Testis (tissue), 3 donors: ENCODE measurements around the gene SULT1A2. TPM values are rescaled to one million over a fixed set of nuclear protein-coding genes. Genes with fewer than 3 reads are reported as not detected.
A peak's percentile ranks its signal among the peaks of the same experiment; 100 is the strongest.
"Not testable (repeated sequence)": the region's sequence is repeated elsewhere in the genome, so short reads cannot be mapped to it uniquely, and the experiment has no call there.

ENCODE experiments used
- DNase-seq: peaks from one replicate; pipeline ENCODE4 v3.0.0-alpha.2; 2019
- H3K27ac ChIP-seq, 2 donors: fragments of 200-600 bp; sonication (generic); one replicate each; pipeline ENCODE4 v1.5.1; 2019
- H3K27me3 ChIP-seq: fragments of 200-600 bp; sonication (generic); one replicate; pipeline ENCODE4 v1.5.1; 2019
- H3K36me3 ChIP-seq: fragments of 200-600 bp; sonication (generic); one replicate; pipeline ENCODE4 v1.5.1; 2017; ENCODE audit warnings: low read depth; ENCODE audit errors: missing control alignments
- H3K4me1 ChIP-seq: fragments of 200-600 bp; sonication (generic); one replicate; pipeline ENCODE4 v1.5.1; 2019
- H3K4me3 ChIP-seq, 2 donors: fragments of 200-600 bp; sonication (generic); one replicate each; pipeline ENCODE4 v1.5.1; 2017 to 2019
- H3K9me3 ChIP-seq: fragments of 200-600 bp; sonication (generic); one replicate; pipeline ENCODE4 v1.5.1; 2017
- CTCF ChIP-seq, 3 experiments: fragments of 450-650 bp in 2 of 3; fragments of 200-600 bp in 1 of 3; sonication (generic) in 1 of 3; IDR thresholded peaks; one replicate each; pipeline ENCODE4 v1.5.1; 2016 to 2019; ENCODE audit warnings: antibody characterized with exemption in 3 of 3, mild to moderate bottlenecking in 2 of 3, moderate library complexity in 1 of 3
- POLR2A ChIP-seq: fragments of 450-650 bp; IDR thresholded peaks from one replicate; pipeline ENCODE4 v1.6.1; 2017; ENCODE audit warnings: antibody characterized with exemption, mild to moderate bottlenecking, moderate library complexity
- WGBS, 2 donors: methylation state at CpG; one replicate each; pipeline ENCODE4 v1.1.5; 2018; 5-methylcytosine and 5-hydroxymethylcytosine counted together
- intact Hi-C: fragments of 100-400 bp; cut with DNase I; formaldehyde crosslinking; loops from one replicate; pipeline ENCODE4 v1.15.1; 2023; ENCODE audit warnings: low total_unique reads
- polyA plus RNA-seq: library from polyadenylated mRNA; stranded (reverse); fragments of 350-450 nt; fragmentation: Illumina TruSeq; extraction: RNeasy Lipid Tissue Mini Kit (QIAGEN cat#74804); gene quantifications from one replicate; pipeline ENCODE4 v1.2.3, GENCODE V29; 2014; ENCODE audit warnings: low read depth, low replicate concordance; ENCODE audit not compliant: insufficient read depth
- total RNA-seq, 2 donors: library from RNA; depleted of rRNA; stranded (reverse); fragments of >200 nt; gene quantifications; one replicate each; pipeline ENCODE4 v1.2.3, GENCODE V29; 2016

Gene SULT1A2
- total and polyA plus RNA-seq, 3 donors from 2014 or later: 0.96 to 2.5 (median 1.1) TPM

GRCh38 chr16:28546626-28547025 is 50.2 kb downstream of the SULT1A2 start:
- DNase-seq: no peak
- Histone ChIP-seq H3K9me3 (no peaks in the 10 kb centered on the region), H3K4me3 (no peak overlapping the region), H3K4me1 (peaks cover 9% of the 10 kb centered on the region), H3K36me3 (no peaks in the 10 kb centered on the region), H3K27me3 (no peaks in the 10 kb centered on the region), H3K27ac (no peak overlapping the region)
- 86 to 89% methylated on average over 7 of the region's 7 CpGs for WGBS, 2 donors
- TF ChIP-seq POLR2A (no peak), CTCF (IDR thresholded peaks at IDR 0.05) (no peak)
- intact Hi-C loops: no loop called here

GRCh38 chr16:28545964-28546363 is 50.9 kb downstream of the SULT1A2 start:
- H3K36me3 ChIP-seq, H3K9me3 ChIP-seq, H3K27me3 ChIP-seq, DNase-seq, H3K4me3 ChIP-seq, H3K27ac ChIP-seq, H3K4me1 ChIP-seq, intact Hi-C loops: not testable (repeated sequence)
- WGBS, 2 donors: 89 to 95% methylated on average over 7 of the region's 7 CpGs

GRCh38 chr16:28544998-28545397 is 51.9 kb downstream of the SULT1A2 start:
- TF ChIP-seq CTCF (IDR thresholded peaks at IDR 0.05) (no peak), POLR2A (no peak)
- no peaks in the 10 kb centered on the region for H3K36me3 ChIP-seq
- no peak overlapping the region for H3K4me3 ChIP-seq
- no peaks in the 10 kb centered on the region for H3K27me3 ChIP-seq
- H3K9me3 ChIP-seq: no peaks in the 10 kb centered on the region
- peaks cover 9% of the 10 kb centered on the region for H3K4me1 ChIP-seq
- H3K27ac ChIP-seq: no peak overlapping the region
- 77 to 80% methylated on average over 3 of the region's 3 CpGs for WGBS, 2 donors
- intact Hi-C loops: no loop called here
- DNase-seq: no peak

- no peaks in the 10 kb centered on the region for H3K9me3 ChIP-seq
- H3K4me1 ChIP-seq: peaks cover 16% of the 10 kb centered on the region
- no peaks in the 10 kb centered on the region for H3K27me3 ChIP-seq
- TF ChIP-seq CTCF (IDR thresholded peaks at IDR 0.05): no peak
- no peak for TF ChIP-seq POLR2A
- 51 to 77% methylated on average over 7 of the region's 7 CpGs for WGBS, 2 donors
- intact Hi-C loops: no loop called here
- DNase-seq: peak; percentile 72
- H3K36me3 ChIP-seq: no peaks in the 10 kb centered on the region
- no peak overlapping the region for H3K4me3 ChIP-seq
- H3K27ac ChIP-seq: peak overlapping the region; percentile 26 to 74
Measured at GRCh38 chr16:28543072-28543471, 53.8 kb downstream of the SULT1A2 start.

GRCh38 chr16:28542646-28543045 is 54.2 kb downstream of the SULT1A2 start:
- DNase-seq: no peak
- Histone ChIP-seq H3K27me3 (no peaks in the 10 kb centered on the region), H3K36me3 (no peaks in the 10 kb centered on the region), H3K9me3 (no peaks in the 10 kb centered on the region), H3K4me3 (no peak overlapping the region), H3K4me1 (peaks cover 16% of the 10 kb centered on the region), H3K27ac (peak overlapping the region; percentile 26 to 74)
- 61 to 71% methylated on average over 7 of the region's 7 CpGs for WGBS, 2 donors
- intact Hi-C loops: no loop called here
- no peak for TF ChIP-seq POLR2A
- TF ChIP-seq CTCF (IDR thresholded peaks at IDR 0.05): no peak

Other genes with a start within 250 kb of the SULT1A2 start
- 10 to 100 TPM; 16.7 to 36.3 TPM for gene NPIPB6, start 233.5 kb downstream of the SULT1A2 start, total RNA-seq
- gene NPIPB6, start 233.5 kb downstream of the SULT1A2 start, polyA plus RNA-seq: 47.5 TPM
- gene EIF3CL, start 193.2 kb downstream of the SULT1A2 start, total RNA-seq: 100 to 1,000 TPM; 279 to 324 TPM
- gene EIF3CL, start 193.2 kb downstream of the SULT1A2 start, polyA plus RNA-seq: 59.6 TPM
- gene NPIPB7, start 124.7 kb downstream of the SULT1A2 start, total RNA-seq: 10 to 100 TPM in 1 of 2 donors, 1 to 10 TPM in 1; 2.0 to 10.5 TPM
- 25.3 TPM for gene NPIPB7, start 124.7 kb downstream of the SULT1A2 start, polyA plus RNA-seq
- gene CLN3, start 105.0 kb downstream of the SULT1A2 start, total RNA-seq: 10 to 100 TPM; 25.4 to 50.2 TPM
- gene CLN3, start 105.0 kb downstream of the SULT1A2 start, polyA plus RNA-seq: 23.3 TPM
- 1 to 10 TPM; 2.1 to 3.1 TPM for gene APOBR, start 102.4 kb downstream of the SULT1A2 start, total RNA-seq
- gene APOBR, start 102.4 kb downstream of the SULT1A2 start, polyA plus RNA-seq: 2.9 TPM
- 1 to 10 TPM in 1 of 2 donors, not detected in 1; 1.8 TPM for gene IL27, start 90.2 kb downstream of the SULT1A2 start, total RNA-seq
- gene IL27, start 90.2 kb downstream of the SULT1A2 start, polyA plus RNA-seq: 1.1 TPM
- gene NUPR1, start 58.1 kb downstream of the SULT1A2 start, total RNA-seq: 10 to 100 TPM; 38.0 to 46.6 TPM
- gene NUPR1, start 58.1 kb downstream of the SULT1A2 start, polyA plus RNA-seq: 159 TPM
- 10 to 100 TPM; 82.3 to 94.5 TPM for gene SGF29, start 43.1 kb downstream of the SULT1A2 start, total RNA-seq
- gene SGF29, start 43.1 kb downstream of the SULT1A2 start, polyA plus RNA-seq: 76.7 TPM
- gene SULT1A1, start 13.0 kb upstream of the SULT1A2 start, total RNA-seq: 10 to 100 TPM; 34.9 to 42.6 TPM
- gene SULT1A1, start 13.0 kb upstream of the SULT1A2 start, polyA plus RNA-seq: 50.9 TPM
- 10 to 100 TPM in 1 of 2 donors, 1 to 10 TPM in 1; 5.8 to 11.5 TPM for gene NPIPB8, start 41.0 kb upstream of the SULT1A2 start, total RNA-seq
- 13.5 TPM for gene NPIPB8, start 41.0 kb upstream of the SULT1A2 start, polyA plus RNA-seq
- gene EIF3C, start 114.4 kb upstream of the SULT1A2 start, total RNA-seq: 100 to 1,000 TPM; 497 to 515 TPM
- 358 TPM for gene EIF3C, start 114.4 kb upstream of the SULT1A2 start, polyA plus RNA-seq
- 10 to 100 TPM; 12.6 to 21.3 TPM for gene NPIPB9, start 154.7 kb upstream of the SULT1A2 start, total RNA-seq
- gene NPIPB9, start 154.7 kb upstream of the SULT1A2 start, polyA plus RNA-seq: 11.3 TPM
- 100 to 1,000 TPM; 242 to 345 TPM for gene ATXN2L, start 225.9 kb upstream of the SULT1A2 start, total RNA-seq
- 521 TPM for gene ATXN2L, start 225.9 kb upstream of the SULT1A2 start, polyA plus RNA-seq
- 100 to 1,000 TPM; 134 to 140 TPM for gene TUFM, start 249.3 kb upstream of the SULT1A2 start, total RNA-seq
- 213 TPM for gene TUFM, start 249.3 kb upstream of the SULT1A2 start, polyA plus RNA-seq